ENCODE results near the gene PPP6C. TPM values are rescaled to one million over a fixed set of nuclear protein-coding genes. Genes with fewer than 3 reads are reported as not detected.
"Not testable (repeated sequence)": the region's sequence is repeated elsewhere in the genome, so short reads cannot be mapped to it uniquely, and the experiment has no call there.

PPP6C gene
- total RNA-seq, 1 experiment from 2014 or later, result 50.8 TPM

DNA sequence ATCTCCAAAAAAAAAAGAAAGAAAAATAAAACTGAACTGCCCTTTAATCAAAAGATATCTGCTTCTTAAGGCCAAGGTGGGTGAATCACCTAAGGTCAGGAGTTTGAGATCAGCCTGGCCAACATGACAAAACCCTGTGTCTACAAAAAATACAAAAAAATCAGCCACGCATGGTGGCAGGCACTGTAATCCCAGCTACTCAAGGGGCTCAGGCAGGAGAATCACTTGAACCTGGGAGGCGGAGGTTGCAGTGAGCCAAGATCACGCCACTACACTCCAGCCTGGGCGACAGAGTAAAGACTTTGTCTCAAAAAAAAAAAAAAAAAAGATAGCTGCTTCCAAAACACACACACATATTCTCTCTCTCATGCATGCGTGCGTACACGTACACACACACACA lies 64.1 kb downstream of the PPP6C start:
- TF ChIP-seq, protein P1, sequence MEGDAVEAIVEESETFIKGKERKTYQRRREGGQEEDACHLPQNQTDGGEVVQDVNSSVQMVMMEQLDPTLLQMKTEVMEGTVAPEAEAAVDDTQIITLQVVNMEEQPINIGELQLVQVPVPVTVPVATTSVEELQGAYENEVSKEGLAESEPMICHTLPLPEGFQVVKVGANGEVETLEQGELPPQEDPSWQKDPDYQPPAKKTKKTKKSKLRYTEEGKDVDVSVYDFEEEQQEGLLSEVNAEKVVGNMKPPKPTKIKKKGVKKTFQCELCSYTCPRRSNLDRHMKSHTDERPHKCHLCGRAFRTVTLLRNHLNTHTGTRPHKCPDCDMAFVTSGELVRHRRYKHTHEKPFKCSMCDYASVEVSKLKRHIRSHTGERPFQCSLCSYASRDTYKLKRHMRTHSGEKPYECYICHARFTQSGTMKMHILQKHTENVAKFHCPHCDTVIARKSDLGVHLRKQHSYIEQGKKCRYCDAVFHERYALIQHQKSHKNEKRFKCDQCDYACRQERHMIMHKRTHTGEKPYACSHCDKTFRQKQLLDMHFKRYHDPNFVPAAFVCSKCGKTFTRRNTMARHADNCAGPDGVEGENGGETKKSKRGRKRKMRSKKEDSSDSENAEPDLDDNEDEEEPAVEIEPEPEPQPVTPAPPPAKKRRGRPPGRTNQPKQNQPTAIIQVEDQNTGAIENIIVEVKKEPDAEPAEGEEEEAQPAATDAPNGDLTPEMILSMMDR (conservative IDR thresholded peaks at IDR 0.05; ENCODE audit: low read depth, low read length), result no peak
- no peak for TF ChIP-seq EZH2 (IDR thresholded peaks at IDR 0.05; ENCODE audit: borderline replicate concordance, low read depth, low read length, poor library complexity, severe bottlenecking)
- H3K27ac ChIP-seq (ENCODE audit: low read depth, low read length, poor library complexity, severe bottlenecking), result no peak overlapping the region
- H3K4me3 ChIP-seq (ENCODE audit: low read depth, low read length, poor library complexity, severe bottlenecking), result no peak overlapping the region

DNA sequence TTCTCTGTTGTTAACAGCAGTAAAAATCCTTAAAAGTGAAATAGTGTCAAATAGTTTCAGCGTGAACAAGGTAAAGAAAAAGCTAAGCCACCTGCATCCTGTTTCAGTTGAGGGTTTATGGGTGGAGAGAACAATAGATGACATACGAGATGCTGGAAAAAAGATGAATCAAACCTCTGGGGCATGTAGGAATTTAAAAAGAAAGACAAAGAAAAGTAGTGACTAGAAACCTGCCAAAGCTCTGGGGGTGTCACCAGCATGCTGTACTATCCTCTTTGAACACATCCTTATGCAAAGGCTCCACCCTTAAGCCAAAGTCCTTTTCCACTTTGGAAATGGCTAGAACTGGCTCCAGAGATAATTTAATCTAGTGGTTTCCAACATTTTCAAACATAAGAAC lies 68.5 kb downstream of the PPP6C start:
- no TSS peak for BruUV-seq (replicated peaks)
- intact Hi-C loops (cut with micrococcal nuclease; ENCODE audit: unreplicated experiment), result no loop called here
- Histone ChIP-seq H3K4me1 (ENCODE audit: insufficient read depth, low read length, poor library complexity, severe bottlenecking) (peaks cover 10% of the 10 kb centered on the region), H3K36me3 (ENCODE audit: insufficient read depth, low read length, poor library complexity, severe bottlenecking) (no peaks in the 10 kb centered on the region), H3K27me3 (replicated peaks; ENCODE audit: insufficient read depth, low read depth, low read length, poor library complexity) (no peaks in the 10 kb centered on the region), H3K4me3 (ENCODE audit: low read depth, low read length, poor library complexity, severe bottlenecking) (no peak overlapping the region), H3K9me3 (ENCODE audit: low read depth, low read length, poor library complexity, severe bottlenecking) (no peaks in the 10 kb centered on the region), H3K27ac (ENCODE audit: low read depth, low read length, poor library complexity, severe bottlenecking) (no peak overlapping the region)
- ChIA-PET POLR2A (ENCODE audit: low non-redundant PET) (no interaction called here), CTCF (no interaction called here)
- no peak for TF ChIP-seq EZH2 (IDR thresholded peaks at IDR 0.05; ENCODE audit: borderline replicate concordance, low read depth, low read length, poor library complexity, severe bottlenecking)
- TF ChIP-seq, protein P1 (conservative IDR thresholded peaks at IDR 0.05; ENCODE audit: low read depth, low read length), result no peak
- DNase-seq (ENCODE audit: low spot score), result no peak

More for the DNA sequence above, 64.1 kb downstream of the PPP6C start:
- Histone ChIP-seq H3K4me1 (ENCODE audit: insufficient read depth, low read length, poor library complexity, severe bottlenecking) (no peaks in the 10 kb centered on the region), H3K27me3 (replicated peaks; ENCODE audit: insufficient read depth, low read depth, low read length, poor library complexity) (no peaks in the 10 kb centered on the region), H3K9me3 (ENCODE audit: low read depth, low read length, poor library complexity, severe bottlenecking) (no peaks in the 10 kb centered on the region), H3K36me3 (ENCODE audit: insufficient read depth, low read length, poor library complexity, severe bottlenecking) (no peaks in the 10 kb centered on the region)
- ChIA-PET CTCF (no interaction called here), POLR2A (ENCODE audit: low non-redundant PET) (no interaction called here)
- intact Hi-C loops (cut with micrococcal nuclease; ENCODE audit: unreplicated experiment), result no loop called here
- DNase-seq (ENCODE audit: low spot score), result no peak
- BruUV-seq (replicated peaks), result no TSS peak

DNA sequence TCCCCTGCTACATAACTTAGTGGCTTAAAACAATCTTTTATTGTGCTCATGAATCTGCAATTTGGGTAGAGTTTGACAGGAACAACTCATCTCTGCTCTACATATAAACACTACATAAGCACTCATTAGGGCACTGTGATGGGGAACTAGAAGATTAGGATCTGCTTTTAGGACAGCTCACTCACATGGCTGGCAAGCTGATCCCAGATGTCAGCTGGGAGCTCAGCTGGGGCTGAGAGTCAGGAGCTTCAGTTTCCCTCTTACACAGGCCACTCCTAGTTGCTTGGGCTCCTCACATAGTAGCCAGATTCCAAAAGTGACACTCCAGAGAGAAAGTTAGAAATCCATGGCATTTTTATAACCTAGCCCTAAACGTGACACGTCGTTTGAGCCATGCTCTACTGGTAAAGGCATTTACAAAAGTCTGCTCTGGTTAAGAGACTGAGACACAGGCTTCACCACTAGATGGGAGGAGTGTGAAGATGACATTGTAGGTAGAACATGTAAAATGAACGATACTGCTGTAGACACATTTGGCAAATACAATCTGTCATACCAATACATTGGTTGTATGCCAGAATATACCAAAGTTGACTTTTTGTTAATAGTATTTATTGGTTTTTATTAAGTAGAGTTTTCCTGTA lies 69.8 kb downstream of the PPP6C start:
- H3K36me3 ChIP-seq (ENCODE audit: insufficient read depth, low read length, poor library complexity, severe bottlenecking), result no peaks in the 10 kb centered on the region
- peaks cover 10% of the 10 kb centered on the region for H3K4me1 ChIP-seq (ENCODE audit: insufficient read depth, low read length, poor library complexity, severe bottlenecking)
- H3K4me3 ChIP-seq (ENCODE audit: low read depth, low read length, poor library complexity, severe bottlenecking), result no peak overlapping the region
- ChIA-PET POLR2A (ENCODE audit: low non-redundant PET) (no interaction called here), CTCF (interaction anchor here (0.6 kb wide), 1 partner anchor 45 kb away, joined by 5 read pairs; no protein-coding TSS in a partner anchor)
- no TSS peak for BruUV-seq (replicated peaks)
- no peak overlapping the region for H3K27ac ChIP-seq (ENCODE audit: low read depth, low read length, poor library complexity, severe bottlenecking)
- no peaks in the 10 kb centered on the region for H3K27me3 ChIP-seq (replicated peaks; ENCODE audit: insufficient read depth, low read depth, low read length, poor library complexity)
- DNase-seq (ENCODE audit: low spot score), result peak; percentile 52
- H3K9me3 ChIP-seq (ENCODE audit: low read depth, low read length, poor library complexity, severe bottlenecking), result no peaks in the 10 kb centered on the region
- TF ChIP-seq, protein P1 (conservative IDR thresholded peaks at IDR 0.05; ENCODE audit: low read depth, low read length), result no peak
- TF ChIP-seq EZH2 (IDR thresholded peaks at IDR 0.05; ENCODE audit: borderline replicate concordance, low read depth, low read length, poor library complexity, severe bottlenecking), result no peak
- intact Hi-C loops (cut with micrococcal nuclease; ENCODE audit: unreplicated experiment), result no loop called here

DNA sequence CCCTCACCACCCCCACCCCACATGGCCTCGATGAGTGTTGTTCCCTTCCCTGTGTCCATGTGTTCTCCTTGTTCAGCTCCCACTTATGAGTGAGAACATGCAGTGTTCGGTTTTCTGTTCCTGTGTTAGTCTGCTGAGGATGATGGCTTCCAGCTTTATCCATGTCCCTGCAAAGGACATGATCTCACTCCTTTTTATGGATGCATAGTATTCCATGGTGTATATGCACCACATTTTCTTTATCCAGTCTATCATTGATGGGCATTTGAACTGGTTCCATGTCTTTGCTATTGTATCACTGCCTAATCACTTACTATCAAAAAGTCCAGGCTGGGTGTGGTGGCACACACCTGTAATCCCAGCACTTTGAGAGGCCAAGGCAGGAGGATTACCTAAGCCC lies 70.9 kb downstream of the PPP6C start:
- DNase-seq (ENCODE audit: low spot score); H3K27me3 ChIP-seq (replicated peaks; ENCODE audit: insufficient read depth, low read depth, low read length, poor library complexity); BruUV-seq (replicated peaks); CTCF ChIA-PET; H3K27ac ChIP-seq (ENCODE audit: low read depth, low read length, poor library complexity, severe bottlenecking); H3K4me3 ChIP-seq (ENCODE audit: low read depth, low read length, poor library complexity, severe bottlenecking); POLR2A ChIA-PET (ENCODE audit: low non-redundant PET); H3K9me3 ChIP-seq (ENCODE audit: low read depth, low read length, poor library complexity, severe bottlenecking); H3K36me3 ChIP-seq (ENCODE audit: insufficient read depth, low read length, poor library complexity, severe bottlenecking); intact Hi-C loops (cut with micrococcal nuclease; ENCODE audit: unreplicated experiment): not testable (repeated sequence)
- peaks cover 10% of the 10 kb centered on the region for H3K4me1 ChIP-seq (ENCODE audit: insufficient read depth, low read length, poor library complexity, severe bottlenecking)

DNA sequence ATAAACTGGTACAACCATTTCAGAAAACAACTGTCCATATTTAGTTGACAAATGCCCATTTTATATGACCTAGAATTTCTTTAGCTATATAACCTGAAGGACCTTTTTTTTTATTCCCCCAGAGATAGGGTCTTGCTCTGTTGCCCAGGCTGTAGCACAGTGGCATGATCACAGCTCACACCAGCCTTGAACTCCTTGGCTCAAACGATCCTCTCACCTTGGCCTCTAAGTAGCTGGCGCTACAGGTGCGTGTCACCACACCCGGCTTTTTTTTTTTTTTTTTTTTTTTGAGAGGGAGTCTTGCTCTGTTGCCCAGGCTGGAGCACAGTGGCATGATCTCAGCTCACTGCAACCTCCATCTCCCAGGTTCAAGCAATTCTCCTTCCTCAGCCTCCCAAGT lies 75.1 kb downstream of the PPP6C start:
- BruUV-seq (replicated peaks); DNase-seq (ENCODE audit: low spot score); CTCF ChIA-PET; H3K36me3 ChIP-seq (ENCODE audit: insufficient read depth, low read length, poor library complexity, severe bottlenecking); H3K9me3 ChIP-seq (ENCODE audit: low read depth, low read length, poor library complexity, severe bottlenecking); H3K4me3 ChIP-seq (ENCODE audit: low read depth, low read length, poor library complexity, severe bottlenecking); H3K4me1 ChIP-seq (ENCODE audit: insufficient read depth, low read length, poor library complexity, severe bottlenecking); H3K27ac ChIP-seq (ENCODE audit: low read depth, low read length, poor library complexity, severe bottlenecking); POLR2A ChIA-PET (ENCODE audit: low non-redundant PET); intact Hi-C loops (cut with micrococcal nuclease; ENCODE audit: unreplicated experiment); H3K27me3 ChIP-seq (replicated peaks; ENCODE audit: insufficient read depth, low read depth, low read length, poor library complexity): not testable (repeated sequence)

All from A673 (cell line).